Tibial nerve (tissue), 4 donors: ENCODE data around the gene LNX2. TPM values are rescaled to one million over a fixed set of nuclear protein-coding genes. Genes with fewer than 3 reads are reported as not detected.

Experiments used
- DNase-seq, 2 donors: peaks; one replicate each; pipeline ENCODE4 v3.0.0-alpha.2; 2019; ENCODE audit warnings: low spot score in 2 of 2
- H3K27ac ChIP-seq, 4 donors: fragments of 200-600 bp; sonication (generic) in 3 of 4; one replicate each; pipeline ENCODE4 v1.5.1; 2017 to 2019; ENCODE audit warnings: mild to moderate bottlenecking in 1 of 4
- H3K27me3 ChIP-seq, 2 donors: fragments of 200-600 bp; sonication (generic) in 1 of 2; one replicate each; pipeline versions ENCODE4 v1.5.1 to v1.6.0; 2017 to 2019
- H3K36me3 ChIP-seq, 3 donors: fragments of 200-600 bp; sonication (generic); one replicate each; pipeline ENCODE4 v1.5.1; 2018 to 2019
- H3K4me1 ChIP-seq, 4 donors: fragments of 200-600 bp; sonication (generic) in 3 of 4; one replicate each; pipeline ENCODE4 v1.5.1; 2017 to 2019
- H3K4me3 ChIP-seq, 4 donors: fragments of 200-600 bp; sonication (generic) in 3 of 4; one replicate each; pipeline ENCODE4 v1.5.1; 2017 to 2019; ENCODE audit warnings: mild to moderate bottlenecking in 1 of 4, moderate library complexity in 1 of 4
- H3K9me3 ChIP-seq, 4 donors: fragments of 200-600 bp; sonication (generic) in 3 of 4; one replicate each; pipeline ENCODE4 v1.5.1; 2017 to 2019
- EP300 ChIP-seq, 2 donors: sonication (generic); formaldehyde crosslinking; IDR thresholded peaks; one replicate each; pipeline ENCODE4 v1.6.1; 2017; ENCODE audit warnings: antibody characterized with exemption in 2 of 2, mild to moderate bottlenecking in 1 of 2
- POLR2A ChIP-seq, 2 donors: fragments of 450-650 bp; IDR thresholded peaks; one replicate each; pipeline ENCODE4 v1.6.1; 2017; ENCODE audit warnings: antibody characterized with exemption in 2 of 2, mild to moderate bottlenecking in 2 of 2, moderate library complexity in 2 of 2
- WGBS, 2 donors: methylation state at CpG; one replicate each; pipeline ENCODE4 v1.1.5; 2018; 5-methylcytosine and 5-hydroxymethylcytosine counted together
- total RNA-seq, 4 donors: library from RNA; depleted of rRNA; stranded (reverse); fragments of >200 nt; gene quantifications; one replicate each; pipeline ENCODE4 v1.1.0, GENCODE V29; 2016
- TF ChIP-seq, protein P1 (sequence below), 5 experiments: fragments of 200-600 bp in 3 of 5; fragments of 450-650 bp in 2 of 5; sonication (generic) in 3 of 5; IDR thresholded peaks; one replicate each; pipeline ENCODE4 v1.5.1; 2016 to 2019; ENCODE audit warnings: antibody characterized with exemption in 5 of 5, mild to moderate bottlenecking in 3 of 5, moderate library complexity in 2 of 5

LNX2 gene
- total RNA-seq, 4 donors from 2014 or later, result 4.6 to 7.3 (median 6.7) TPM

DNA sequence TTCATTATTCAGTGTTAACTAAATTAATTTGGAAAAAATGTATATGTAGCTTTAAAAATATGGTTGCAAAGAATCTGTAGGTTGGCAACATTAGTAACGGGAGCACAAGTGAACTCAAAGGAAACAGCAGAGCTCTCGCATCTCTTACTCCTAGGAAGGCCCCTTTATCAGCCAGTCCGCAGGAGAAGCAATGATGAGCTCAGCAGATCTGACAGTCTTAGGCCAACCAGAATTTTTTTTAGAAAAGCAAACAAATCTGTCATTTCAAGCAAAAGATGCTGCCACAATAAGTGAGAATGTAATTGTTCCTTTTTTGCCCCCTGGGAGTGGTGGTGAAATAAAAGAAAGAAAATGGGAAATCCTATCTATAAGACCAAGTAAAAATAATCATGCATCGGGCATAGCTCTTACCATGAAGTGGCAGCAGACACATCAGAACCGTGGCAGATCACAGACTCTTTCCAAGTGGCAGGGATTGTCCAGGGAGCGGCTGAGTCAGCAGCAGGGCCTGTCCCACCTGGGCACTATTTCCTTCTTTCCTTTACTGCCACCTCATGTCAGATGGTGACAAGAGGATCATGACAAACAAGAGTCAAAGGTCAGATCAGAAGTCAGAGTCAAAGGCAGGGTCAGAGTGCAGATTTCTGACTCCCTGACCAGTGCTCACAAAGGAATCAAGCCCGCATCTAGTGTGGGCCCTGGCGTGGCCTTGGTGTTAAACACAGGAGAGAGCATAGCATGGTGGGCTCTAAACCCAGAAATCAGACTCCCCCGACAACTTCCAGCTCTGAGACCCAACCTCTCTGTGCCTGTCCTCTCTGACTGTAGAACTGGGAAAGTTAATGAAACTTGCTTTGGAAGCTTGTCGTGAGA, 86.0 kb downstream of the LNX2 start:
- 81% methylated on average over 10 of the region's 10 CpGs for WGBS, 2 donors
- DNase-seq, result no peak
- Histone ChIP-seq H3K27me3 (no peaks in the 10 kb centered on the region), H3K36me3 (no peaks in the 10 kb centered on the region), H3K4me1 (peaks cover 0 to 10% (median 0%) of the 10 kb centered on the region in 4 donors), H3K4me3 (no peak overlapping the region), H3K9me3 (no peaks in the 10 kb centered on the region), H3K27ac (no peak overlapping the region)
- TF ChIP-seq POLR2A (IDR thresholded peaks at IDR 0.05) (no peak), EP300 (IDR thresholded peaks at IDR 0.05) (no peak)
- TF ChIP-seq, protein P1, sequence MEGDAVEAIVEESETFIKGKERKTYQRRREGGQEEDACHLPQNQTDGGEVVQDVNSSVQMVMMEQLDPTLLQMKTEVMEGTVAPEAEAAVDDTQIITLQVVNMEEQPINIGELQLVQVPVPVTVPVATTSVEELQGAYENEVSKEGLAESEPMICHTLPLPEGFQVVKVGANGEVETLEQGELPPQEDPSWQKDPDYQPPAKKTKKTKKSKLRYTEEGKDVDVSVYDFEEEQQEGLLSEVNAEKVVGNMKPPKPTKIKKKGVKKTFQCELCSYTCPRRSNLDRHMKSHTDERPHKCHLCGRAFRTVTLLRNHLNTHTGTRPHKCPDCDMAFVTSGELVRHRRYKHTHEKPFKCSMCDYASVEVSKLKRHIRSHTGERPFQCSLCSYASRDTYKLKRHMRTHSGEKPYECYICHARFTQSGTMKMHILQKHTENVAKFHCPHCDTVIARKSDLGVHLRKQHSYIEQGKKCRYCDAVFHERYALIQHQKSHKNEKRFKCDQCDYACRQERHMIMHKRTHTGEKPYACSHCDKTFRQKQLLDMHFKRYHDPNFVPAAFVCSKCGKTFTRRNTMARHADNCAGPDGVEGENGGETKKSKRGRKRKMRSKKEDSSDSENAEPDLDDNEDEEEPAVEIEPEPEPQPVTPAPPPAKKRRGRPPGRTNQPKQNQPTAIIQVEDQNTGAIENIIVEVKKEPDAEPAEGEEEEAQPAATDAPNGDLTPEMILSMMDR (IDR thresholded peaks at IDR 0.05), result no peak

DNA sequence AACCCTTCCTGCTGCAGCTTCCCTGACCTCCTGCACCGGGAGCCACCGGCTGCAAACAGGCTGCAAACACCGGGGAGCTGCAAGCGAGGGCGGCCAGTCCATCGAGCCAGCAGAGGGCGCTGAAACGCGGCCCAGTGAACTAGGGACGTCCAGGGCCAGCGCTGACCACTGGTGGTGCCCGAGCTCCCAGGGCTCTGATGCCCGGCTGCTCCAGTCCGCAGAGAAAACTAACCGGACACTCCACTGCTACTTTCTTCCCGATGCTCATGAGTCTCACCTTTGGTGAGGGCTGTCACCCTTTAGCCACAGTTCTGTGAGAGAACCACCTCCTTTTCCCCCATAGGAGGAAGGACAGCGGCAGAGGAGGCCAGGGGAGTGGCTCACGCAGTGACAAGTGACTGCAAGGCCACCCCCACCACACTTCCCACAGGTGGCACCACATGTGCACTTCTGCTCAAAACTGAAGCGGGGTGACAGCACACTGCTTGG, 87.1 kb downstream of the LNX2 start:
- DNase-seq, result peak; percentile 54 to 70
- TF ChIP-seq EP300 (IDR thresholded peaks at IDR 0.05) (no peak), POLR2A (IDR thresholded peaks at IDR 0.05) (no peak)
- TF ChIP-seq, protein P1 (IDR thresholded peaks at IDR 0.05), result peak; percentile 76 to 88 (median 85)
- Histone ChIP-seq H3K27ac (no peak overlapping the region), H3K4me3 (no peak overlapping the region), H3K36me3 (no peaks in the 10 kb centered on the region), H3K4me1 (peaks cover 0 to 10% (median 0%) of the 10 kb centered on the region in 4 donors), H3K27me3 (no peaks in the 10 kb centered on the region), H3K9me3 (no peaks in the 10 kb centered on the region)
- 17 to 21% methylated on average over 10 to 12 of the region's 19 CpGs for WGBS, 2 donors

DNA sequence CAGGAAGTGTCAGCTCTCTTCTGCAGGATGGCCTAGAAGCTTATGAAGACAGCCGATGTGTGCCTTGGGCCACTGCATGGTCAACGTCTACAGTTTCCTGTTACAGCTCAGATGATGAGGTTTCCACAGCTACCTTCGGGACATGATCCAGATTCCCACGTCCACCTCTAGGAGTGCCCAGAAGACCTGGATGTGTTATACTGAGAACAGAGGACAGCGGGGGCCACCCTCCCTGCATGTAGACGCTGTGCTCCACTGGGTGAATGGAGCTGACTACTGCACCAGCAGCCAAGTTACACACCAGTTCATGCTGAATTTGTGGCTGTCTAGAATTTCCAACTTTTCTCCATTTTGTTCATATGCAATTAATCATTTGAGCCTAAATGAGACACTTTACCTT, 91.4 kb downstream of the LNX2 start:
- H3K9me3 ChIP-seq, result no peaks in the 10 kb centered on the region
- no peaks in the 10 kb centered on the region for H3K27me3 ChIP-seq
- no peaks in the 10 kb centered on the region for H3K36me3 ChIP-seq
- no peak overlapping the region for H3K27ac ChIP-seq
- no peak for DNase-seq
- peaks cover 0 to 7% (median 0%) of the 10 kb centered on the region in 4 donors for H3K4me1 ChIP-seq
- 86 to 94% methylated on average over 6 of the region's 6 CpGs for WGBS, 2 donors
- no peak for TF ChIP-seq EP300 (IDR thresholded peaks at IDR 0.05)
- TF ChIP-seq, protein P1 (IDR thresholded peaks at IDR 0.05), result no peak
- TF ChIP-seq POLR2A (IDR thresholded peaks at IDR 0.05), result no peak
- H3K4me3 ChIP-seq, result no peak overlapping the region

DNA sequence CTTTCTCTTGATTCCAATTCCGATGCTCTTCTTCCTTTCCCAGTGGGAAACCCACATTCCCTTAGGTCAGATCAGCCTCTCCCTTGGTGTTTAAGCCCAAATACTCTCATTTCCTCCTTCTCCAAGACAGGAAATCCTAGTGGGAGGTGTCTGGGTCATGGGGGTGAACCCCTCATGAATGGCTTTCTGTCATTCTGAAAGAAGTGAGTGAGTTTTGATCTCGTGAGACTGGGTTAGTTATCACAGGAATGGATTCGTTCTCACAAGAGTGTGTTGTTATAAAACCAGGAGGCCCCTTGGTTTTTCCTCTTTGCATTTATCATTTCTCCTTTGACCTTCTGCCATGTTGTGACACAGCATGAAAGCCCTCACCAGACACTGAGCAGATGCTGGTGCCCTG, 93.8 kb downstream of the LNX2 start:
- 9 to 18% methylated on average over 3 of the region's 3 CpGs for WGBS, 2 donors
- no peak overlapping the region for H3K27ac ChIP-seq
- no peak for DNase-seq
- TF ChIP-seq, protein P1 (IDR thresholded peaks at IDR 0.05), result no peak
- TF ChIP-seq EP300 (IDR thresholded peaks at IDR 0.05) (no peak), POLR2A (IDR thresholded peaks at IDR 0.05) (no peak)
- H3K9me3 ChIP-seq, result no peaks in the 10 kb centered on the region
- no peaks in the 10 kb centered on the region for H3K4me1 ChIP-seq
- no peaks in the 10 kb centered on the region for H3K27me3 ChIP-seq
- H3K4me3 ChIP-seq, result no peak overlapping the region
- H3K36me3 ChIP-seq, result no peaks in the 10 kb centered on the region
